GM19025 (cell line): ENCODE measurements around the gene HOXA13.

Source experiments
- ATAC-seq: cut with Tn5 transposase; IDR thresholded peaks from one replicate; pipeline ENCODE4 v1.9.1; 2021; ENCODE audit warnings: mild to moderate bottlenecking, low read depth, moderate library complexity; ENCODE audit not compliant: unreplicated experiment

HOXA13 gene

GRCh38 chr7:27194002-27194352, 5.9 kb downstream of the HOXA13 start:
- ATAC-seq, result no peak

GRCh38 chr7:27193335-27194001, 6.4 kb downstream of the HOXA13 start:
- no peak for ATAC-seq

- no peak for ATAC-seq
Observed at GRCh38 chr7:27192546-27193334, 7.2 kb downstream of the HOXA13 start.

GRCh38 chr7:27191833-27192545, 7.9 kb downstream of the HOXA13 start:
- no peak for ATAC-seq

GRCh38 chr7:27191161-27191731, 8.6 kb downstream of the HOXA13 start:
- ATAC-seq, result no peak

- no peak for ATAC-seq
Observed at GRCh38 chr7:27189997-27190748, 9.7 kb downstream of the HOXA13 start.

- no peak for ATAC-seq
Observed at GRCh38 chr7:27189295-27189996, 10.4 kb downstream of the HOXA13 start.

GRCh38 chr7:27188386-27189294, 11.3 kb downstream of the HOXA13 start:
- ATAC-seq, result no peak

GRCh38 chr7:27187475-27188385, 12.2 kb downstream of the HOXA13 start:
- no peak for ATAC-seq

- no peak for ATAC-seq
Observed at GRCh38 chr7:27186668-27187474, 13.0 kb downstream of the HOXA13 start.

GRCh38 chr7:27185854-27186667, 13.8 kb downstream of the HOXA13 start:
- no peak for ATAC-seq

- no peak for ATAC-seq
Observed at GRCh38 chr7:27185013-27185853, 14.7 kb downstream of the HOXA13 start, which contains the start of gene HOXA11. HOXA11 (minus strand) TSS chr7:27185232; CDS start chr7:27185144, 88 bp downstream.

- ATAC-seq, result no peak
Observed at GRCh38 chr7:27184337-27185012, 15.4 kb downstream of the HOXA13 start.

- no peak for ATAC-seq
Observed at GRCh38 chr7:27183682-27184336, 16.1 kb downstream of the HOXA13 start.
